GM12872 (cell line): ENCODE measurements around the gene CCDC88C.

Experiments used
- TF ChIP-seq, protein P1 (sequence below): IDR thresholded peaks from 3 replicates; pipeline ENCODE4 v1.5.1; 2011; ENCODE audit warnings: low read depth, mild to moderate bottlenecking, low read length, moderate library complexity; ENCODE audit not compliant: insufficient read depth

Gene CCDC88C

GRCh38 chr14:91254461-91254860, 163.2 kb downstream of the CCDC88C start:
- TF ChIP-seq, protein P1, sequence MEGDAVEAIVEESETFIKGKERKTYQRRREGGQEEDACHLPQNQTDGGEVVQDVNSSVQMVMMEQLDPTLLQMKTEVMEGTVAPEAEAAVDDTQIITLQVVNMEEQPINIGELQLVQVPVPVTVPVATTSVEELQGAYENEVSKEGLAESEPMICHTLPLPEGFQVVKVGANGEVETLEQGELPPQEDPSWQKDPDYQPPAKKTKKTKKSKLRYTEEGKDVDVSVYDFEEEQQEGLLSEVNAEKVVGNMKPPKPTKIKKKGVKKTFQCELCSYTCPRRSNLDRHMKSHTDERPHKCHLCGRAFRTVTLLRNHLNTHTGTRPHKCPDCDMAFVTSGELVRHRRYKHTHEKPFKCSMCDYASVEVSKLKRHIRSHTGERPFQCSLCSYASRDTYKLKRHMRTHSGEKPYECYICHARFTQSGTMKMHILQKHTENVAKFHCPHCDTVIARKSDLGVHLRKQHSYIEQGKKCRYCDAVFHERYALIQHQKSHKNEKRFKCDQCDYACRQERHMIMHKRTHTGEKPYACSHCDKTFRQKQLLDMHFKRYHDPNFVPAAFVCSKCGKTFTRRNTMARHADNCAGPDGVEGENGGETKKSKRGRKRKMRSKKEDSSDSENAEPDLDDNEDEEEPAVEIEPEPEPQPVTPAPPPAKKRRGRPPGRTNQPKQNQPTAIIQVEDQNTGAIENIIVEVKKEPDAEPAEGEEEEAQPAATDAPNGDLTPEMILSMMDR, result no peak

- TF ChIP-seq, protein P1, result no peak
Observed at GRCh38 chr14:91253795-91254323, 163.8 kb downstream of the CCDC88C start.

GRCh38 chr14:91252871-91253794, 164.5 kb downstream of the CCDC88C start:
- TF ChIP-seq, protein P1, result no peak

DNA sequence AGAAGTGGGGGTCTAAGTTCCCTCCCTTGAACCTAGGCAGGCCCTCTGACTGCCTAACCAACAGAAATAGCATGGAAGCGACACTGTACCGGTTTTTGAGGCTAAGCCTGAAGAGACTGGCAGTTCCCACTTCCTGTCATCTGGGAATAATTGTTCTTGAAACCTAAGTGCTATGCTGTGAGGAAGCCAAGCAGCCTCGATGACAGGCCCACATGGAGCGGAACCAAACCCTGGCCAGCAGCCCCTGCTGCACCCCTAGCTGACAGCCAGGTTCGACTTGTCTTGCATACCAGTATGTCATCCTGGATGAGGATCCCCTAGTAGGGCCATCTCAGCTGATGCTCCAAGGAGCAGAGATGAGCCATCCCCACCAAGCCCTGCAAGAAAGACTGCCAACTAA, 166.7 kb downstream of the CCDC88C start:
- TF ChIP-seq, protein P1, result no peak

DNA sequence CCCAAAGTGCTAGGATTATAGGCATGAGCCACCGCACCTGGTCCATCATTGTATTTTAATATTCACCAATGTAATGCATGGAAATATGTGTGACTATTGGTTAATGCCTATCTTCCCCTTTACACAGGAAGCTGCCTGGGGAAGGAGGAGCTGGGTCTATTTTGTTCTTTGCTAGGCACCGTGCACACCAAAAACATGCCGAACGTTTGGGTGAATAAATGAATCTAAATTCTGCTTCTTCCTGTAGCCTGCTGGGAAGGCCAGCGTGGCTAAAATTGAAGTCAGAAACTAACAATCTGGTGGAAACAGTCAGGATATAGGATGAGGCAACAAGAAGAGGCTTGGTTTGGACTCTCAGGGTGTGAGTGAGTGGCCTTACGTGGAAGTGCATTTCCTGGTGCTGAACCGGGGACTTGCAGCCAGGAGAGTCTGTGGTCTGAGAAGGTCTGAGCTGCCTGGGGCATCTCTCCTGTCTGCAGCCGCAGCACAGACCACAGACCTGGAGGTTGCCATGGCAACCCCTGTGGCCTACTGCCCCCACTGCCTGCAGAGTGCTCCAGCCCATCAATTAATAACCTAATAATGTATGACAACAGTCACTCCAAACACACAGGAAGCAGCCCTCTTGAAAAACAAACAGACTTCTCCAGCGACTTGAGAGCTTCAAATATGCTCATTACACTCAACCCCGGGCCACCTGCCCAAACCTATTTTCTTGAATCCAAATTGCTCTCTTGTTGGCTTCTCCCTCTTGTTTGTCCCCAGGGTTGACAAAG, 167.6 kb downstream of the CCDC88C start:
- TF ChIP-seq, protein P1, result peak; percentile 34; the same call in 2 of the 3 replicates

DNA sequence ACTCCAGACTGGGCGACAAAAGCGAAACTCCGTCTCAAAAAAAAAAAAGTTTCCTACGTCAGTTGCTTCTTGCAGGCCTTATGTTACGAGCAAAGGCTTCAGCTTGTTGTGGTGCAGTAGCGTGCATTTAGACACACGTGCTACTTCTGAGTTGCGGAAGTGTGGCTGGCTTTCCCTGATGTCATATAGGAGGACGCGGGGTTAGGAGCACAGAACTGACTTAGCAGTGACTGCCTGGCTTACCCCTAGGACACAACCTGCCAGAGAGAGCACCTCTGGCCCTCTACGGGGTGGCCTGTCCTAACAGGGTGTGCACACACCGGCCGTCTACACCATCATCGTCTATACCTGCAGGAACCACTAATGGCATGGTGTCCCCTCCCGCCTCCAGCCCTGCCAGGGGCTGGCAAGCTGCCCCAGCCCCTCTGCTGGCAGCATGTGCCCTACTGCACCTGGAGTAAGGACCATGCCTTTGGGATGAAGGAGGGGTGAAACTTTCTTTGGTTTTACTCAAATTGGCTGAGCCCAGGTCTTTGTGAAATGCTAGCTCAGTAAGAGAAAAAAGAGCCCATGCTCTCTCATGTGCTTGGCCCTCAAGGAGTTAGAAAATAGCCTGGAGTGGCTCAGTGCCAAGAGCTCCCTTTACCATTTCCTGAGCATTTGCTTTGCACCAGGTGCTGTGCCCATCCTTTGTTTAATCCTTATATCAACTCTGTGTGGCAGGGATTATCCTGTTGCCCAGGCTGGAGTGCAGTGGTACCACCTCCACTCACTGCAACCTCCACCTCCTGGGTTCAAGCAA, 171.4 kb downstream of the CCDC88C start:
- TF ChIP-seq, protein P1, result no peak
